HG02981 (cell line): Measurements from ENCODE around the gene SMTNL2.

Experiments used
- ATAC-seq: cut with Tn5 transposase; IDR thresholded peaks from one replicate; pipeline ENCODE4 v1.9.1; 2021; ENCODE audit warnings: mild to moderate bottlenecking, moderate library complexity; ENCODE audit not compliant: unreplicated experiment

The SMTNL2 gene

GRCh38 chr17:4584101-4584916 lies at the start of gene SMTNL2:
TSS of gene SMTNL2 (plus strand) at chr17:4584529. CDS start at chr17:4584606, 77 bp downstream.
- ATAC-seq = no peak

DNA sequence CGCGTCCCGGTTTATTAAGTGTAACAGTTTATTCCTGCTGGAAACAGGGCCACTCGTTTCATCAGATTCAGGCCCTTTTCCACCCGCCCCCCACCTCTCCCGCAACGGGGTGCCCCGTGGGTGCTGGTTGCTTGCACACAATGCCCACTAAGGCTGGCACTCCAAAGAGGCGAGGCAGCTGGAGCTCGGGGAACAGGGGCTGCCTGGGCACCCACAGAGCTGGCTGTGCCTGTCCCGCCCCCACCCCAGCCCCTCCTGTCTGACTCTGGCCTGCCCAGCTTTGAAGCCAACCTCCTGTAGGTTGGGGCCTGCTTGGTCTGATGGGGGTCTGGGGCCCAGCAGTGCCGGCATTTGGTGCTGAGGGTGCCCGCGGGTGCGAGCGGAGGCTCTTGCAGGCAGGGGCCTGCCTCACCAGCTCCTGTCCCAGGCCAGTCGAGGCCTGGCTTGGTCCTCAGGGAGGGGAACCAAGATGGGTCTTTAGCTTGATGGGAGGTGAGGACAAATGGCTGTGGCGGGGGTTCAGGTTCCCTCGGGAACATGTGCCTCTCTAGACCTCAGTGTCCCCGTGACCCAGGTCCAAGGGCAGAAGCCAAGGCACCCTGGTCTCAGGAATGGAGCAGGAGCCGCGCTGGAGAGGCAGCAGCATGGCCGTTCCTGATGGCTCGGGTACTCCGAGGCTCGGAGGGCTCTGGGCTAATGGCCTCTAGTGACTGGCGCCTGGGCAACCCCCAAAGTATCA lies 49.2 kb upstream of the SMTNL2 start:
- no peak for ATAC-seq

DNA sequence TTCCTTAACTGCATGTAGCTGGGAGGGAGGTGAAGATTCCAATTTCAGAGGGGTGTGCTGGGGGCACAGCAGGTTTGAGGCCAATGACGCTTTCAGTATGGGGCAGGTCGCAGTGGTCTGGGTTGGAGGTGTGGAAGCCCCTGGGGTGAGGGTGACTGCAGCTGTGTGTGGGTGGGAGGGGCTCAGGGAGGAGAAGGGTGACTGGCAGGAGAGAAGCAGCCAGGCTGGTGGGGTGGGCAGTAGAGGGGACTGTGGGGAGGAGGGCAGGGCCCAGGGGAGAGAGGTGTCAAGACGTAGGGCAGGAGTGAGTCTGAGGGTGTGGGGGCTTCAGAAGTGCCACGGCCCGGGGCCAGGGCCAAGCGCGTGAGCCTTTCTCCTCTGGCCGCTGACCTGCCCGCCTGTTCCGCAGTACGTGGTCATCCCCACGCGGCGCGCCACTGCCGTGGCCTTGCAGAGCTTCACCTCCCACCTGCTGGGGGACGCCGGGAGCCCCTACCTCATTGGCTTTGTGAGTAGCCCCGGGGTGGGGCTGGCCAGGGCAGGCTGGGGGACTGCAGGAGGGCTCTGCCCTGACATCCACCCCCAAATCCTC lies 48.6 kb upstream of the SMTNL2 start:
- ATAC-seq = no peak

- ATAC-seq = no peak
These were observed 48.0 kb upstream of the SMTNL2 start for GRCh38 chr17:4536259-4536741.

DNA sequence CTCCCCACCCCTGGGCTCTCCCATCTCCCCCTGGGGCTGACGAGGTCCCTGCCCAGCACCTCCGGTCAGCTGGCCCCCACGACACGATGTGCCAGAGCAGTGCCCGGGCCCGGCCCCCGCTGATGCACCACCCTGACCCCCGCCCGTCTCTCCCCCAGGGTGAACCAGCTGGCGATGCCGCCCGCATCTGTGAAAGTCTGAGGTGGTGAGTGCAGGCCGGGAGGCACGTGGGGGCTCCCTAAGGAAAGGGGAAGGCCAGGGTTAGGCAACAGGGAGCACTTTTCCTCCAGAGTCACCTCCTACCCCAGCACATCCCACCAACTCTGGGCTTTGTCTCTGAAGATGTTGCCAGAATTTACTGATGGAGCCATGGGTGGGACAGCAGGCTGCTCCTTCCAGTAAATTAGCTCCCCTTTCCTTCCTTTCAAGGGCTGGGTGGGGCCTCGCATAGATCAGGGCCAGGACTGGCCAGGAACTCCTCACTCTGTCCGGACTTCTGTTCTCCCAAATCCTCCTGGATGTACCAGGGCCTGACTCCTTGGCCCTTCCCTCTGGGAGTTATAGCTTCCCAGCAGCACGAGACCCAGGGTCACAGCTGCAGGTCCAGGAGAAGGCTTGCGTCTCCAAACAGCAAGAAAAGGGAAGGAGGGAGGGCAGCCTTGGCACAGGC lies 47.5 kb upstream of the SMTNL2 start:
- ATAC-seq = no peak

GRCh38 chr17:4537451-4538235 lies 46.7 kb upstream of the SMTNL2 start:
- ATAC-seq = no peak

- no peak for ATAC-seq
These were observed 45.9 kb upstream of the SMTNL2 start for GRCh38 chr17:4538236-4539002.

DNA sequence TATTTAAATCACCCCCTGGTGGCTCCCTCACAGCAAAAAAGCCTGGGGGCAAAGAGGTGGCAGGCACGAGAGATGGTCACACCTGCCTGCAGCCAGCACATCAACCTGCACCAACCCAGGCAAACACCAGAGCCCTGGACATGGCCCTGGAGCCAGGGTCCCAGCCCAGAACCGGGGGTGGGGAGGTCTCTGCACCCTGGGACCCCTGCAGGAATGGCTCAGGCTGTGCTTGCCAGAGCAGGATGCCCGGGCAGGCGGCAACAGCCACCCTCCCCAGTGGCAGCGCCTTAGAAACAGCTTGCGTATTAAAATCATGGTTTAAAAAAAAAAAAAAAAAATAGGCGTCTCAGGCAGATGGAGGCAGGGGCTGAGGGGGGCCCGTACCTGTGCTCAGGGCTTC lies 45.3 kb upstream of the SMTNL2 start:
- no peak for ATAC-seq

DNA sequence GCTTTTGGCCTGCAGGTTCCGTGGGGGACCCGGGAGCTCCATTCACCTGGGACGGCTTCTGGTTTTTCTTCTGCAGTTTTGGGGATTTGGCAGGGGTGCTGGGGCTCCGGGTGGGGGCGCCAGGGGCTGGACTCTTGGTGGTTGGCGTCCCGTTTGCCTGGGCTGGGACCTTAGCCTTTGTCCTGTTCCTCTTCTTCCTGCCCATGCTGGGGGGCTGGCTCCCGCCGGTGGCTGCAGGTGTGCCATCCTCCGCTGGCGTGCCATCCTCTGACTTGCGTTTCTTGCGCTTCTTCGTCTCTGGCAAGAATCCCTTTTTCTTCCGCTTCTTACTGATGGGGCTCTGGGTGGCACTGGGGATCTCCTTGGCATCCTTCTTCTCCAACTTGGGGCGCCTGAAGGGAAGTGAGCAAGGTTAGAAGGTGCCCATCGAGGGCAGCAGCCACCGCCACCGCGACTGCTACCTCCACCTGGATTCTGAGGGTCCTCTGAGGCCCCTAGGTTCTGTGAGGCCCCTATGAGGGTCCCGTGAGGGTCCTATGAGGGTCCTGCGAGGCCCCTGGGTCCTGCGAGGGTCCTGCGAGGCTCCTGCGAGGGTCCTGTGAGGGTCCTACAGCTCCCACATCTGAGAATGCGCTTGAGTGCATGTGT lies 44.6 kb upstream of the SMTNL2 start:
- ATAC-seq = no peak

GRCh38 chr17:4540224-4540651 lies 44.1 kb upstream of the SMTNL2 start:
- ATAC-seq = no peak

- no peak for ATAC-seq
These were observed 43.5 kb upstream of the SMTNL2 start for GRCh38 chr17:4540687-4541327.

- ATAC-seq = no peak
These were observed 42.9 kb upstream of the SMTNL2 start for GRCh38 chr17:4541328-4542002.

- no peak for ATAC-seq
These were observed 42.2 kb upstream of the SMTNL2 start for GRCh38 chr17:4542003-4542725.

GRCh38 chr17:4542726-4543191 lies 41.6 kb upstream of the SMTNL2 start:
- no peak for ATAC-seq

GRCh38 chr17:4543557-4544026 lies 40.7 kb upstream of the SMTNL2 start:
- ATAC-seq = no peak

DNA sequence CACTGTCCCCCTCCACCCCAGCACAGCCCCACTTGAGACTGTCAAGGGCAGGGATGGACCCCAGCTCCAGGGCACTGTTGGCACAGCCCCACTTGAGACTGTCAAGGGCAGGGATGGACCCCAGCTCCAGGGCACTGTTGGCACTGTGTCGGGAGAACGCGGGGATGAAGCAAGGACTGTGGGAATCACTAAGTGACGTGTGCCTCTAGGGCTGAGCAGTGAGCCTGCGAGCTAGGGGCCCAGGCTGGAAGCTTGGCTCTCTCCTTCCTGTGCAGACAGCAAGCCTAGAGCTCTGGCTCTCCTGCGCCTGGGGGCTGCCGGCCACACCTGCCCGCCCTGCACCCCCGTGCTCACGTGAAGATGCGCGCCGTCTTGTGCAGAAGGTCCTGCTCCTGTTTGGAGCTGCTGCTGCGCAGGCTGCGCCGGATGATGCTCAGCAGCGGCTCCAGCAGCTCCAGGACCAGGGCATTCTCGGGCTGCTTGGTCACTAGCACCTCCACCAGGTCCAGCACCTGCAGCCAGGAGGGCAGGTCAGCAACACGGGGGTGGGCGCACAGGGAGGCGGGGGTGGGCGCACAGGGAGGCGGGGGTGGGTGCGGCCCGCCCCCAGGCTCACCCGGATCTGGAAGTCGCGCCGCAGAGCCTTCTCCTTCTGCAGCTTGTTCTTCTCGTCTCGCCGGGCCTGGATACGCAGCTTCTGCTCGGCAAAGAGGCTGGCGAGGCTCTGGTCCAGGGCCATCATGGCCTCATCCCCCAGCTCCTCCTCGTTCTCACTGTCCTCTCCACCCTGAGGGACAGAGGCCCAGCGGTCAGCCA lies 40.0 kb upstream of the SMTNL2 start:
- no peak for ATAC-seq

DNA sequence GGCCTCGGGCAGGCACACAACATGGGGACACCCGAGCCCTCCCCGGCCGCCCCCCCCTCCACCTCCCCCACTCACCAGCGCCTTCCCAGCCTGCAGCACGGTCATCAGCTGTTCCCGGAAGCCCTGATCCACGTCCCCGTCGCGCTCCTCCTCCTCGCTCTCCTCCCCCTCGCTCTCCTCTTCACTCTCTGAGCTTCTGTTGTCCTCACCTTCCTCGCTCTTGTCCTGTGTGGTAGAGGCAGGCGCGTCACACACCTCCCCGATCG lies 39.4 kb upstream of the SMTNL2 start:
- no peak for ATAC-seq
